Astrocyte (in vitro differentiated cells and primary cell): ENCODE data around the gene SPPL3. TPM values are rescaled to one million over a fixed set of nuclear protein-coding genes. Genes with fewer than 3 reads are reported as not detected.

Experiments used
- DNase-seq: peaks from one replicate; pipeline ENCODE4 v3.0.0-alpha.2; 2010; ENCODE audit warnings: low read depth
- FAIRE-seq: peaks from 2 replicates; lab custom pipeline; 2011; peaks lifted over from hg19 to GRCh38; lab: Jason Lieb, UNC
- H2AFZ ChIP-seq: 2 replicates; pipeline ENCODE4 v1.6.0; 2012; ENCODE audit warnings: low read depth, low read length, inconsistent platforms
- H3K27ac ChIP-seq: 2 replicates; pipeline ENCODE4 v1.5.1; 2011; ENCODE audit warnings: low read depth, low read length, inconsistent platforms
- H3K27me3 ChIP-seq: 2 replicates; pipeline ENCODE4 v1.6.0; 2011; ENCODE audit warnings: low read length, inconsistent platforms; ENCODE audit not compliant: insufficient read depth
- H3K36me3 ChIP-seq: 2 replicates; pipeline ENCODE4 v1.5.1; 2011; ENCODE audit warnings: low read length, inconsistent platforms; ENCODE audit not compliant: insufficient read depth
- H3K4me1 ChIP-seq: 2 replicates; pipeline ENCODE4 v1.5.1; 2011; ENCODE audit warnings: low read length, inconsistent platforms; ENCODE audit not compliant: insufficient read depth
- H3K4me2 ChIP-seq: 2 replicates; pipeline ENCODE4 v1.6.0; 2012; ENCODE audit warnings: low read length, inconsistent platforms
- H3K4me3 ChIP-seq: 2 replicates; pipeline ENCODE4 v1.5.1; 2011; ENCODE audit warnings: low read depth, mild to moderate bottlenecking, low read length, inconsistent platforms; ENCODE audit not compliant: insufficient read depth
- H3K79me2 ChIP-seq: 2 replicates; pipeline ENCODE4 v1.6.0; 2012; ENCODE audit warnings: mild to moderate bottlenecking, low read length, inconsistent platforms; ENCODE audit not compliant: insufficient read depth
- H3K9ac ChIP-seq: 2 replicates; pipeline ENCODE4 v1.6.0; 2012; ENCODE audit warnings: mild to moderate bottlenecking, low read length, inconsistent platforms
- H3K9me3 ChIP-seq: 2 replicates; pipeline ENCODE4 v1.5.1; 2012; ENCODE audit warnings: low read depth, mild to moderate bottlenecking, low read length, inconsistent platforms; ENCODE audit not compliant: insufficient read depth
- H4K20me1 ChIP-seq: 2 replicates; pipeline ENCODE4 v1.6.0; 2012; ENCODE audit warnings: low read length, inconsistent platforms; ENCODE audit not compliant: insufficient read depth
- H3K27ac Mint-ChIP-seq: one replicate; pipeline ENCODE4 v1.8.0; 2021; ENCODE audit warnings: mild to moderate bottlenecking, mixed read lengths; ENCODE audit not compliant: unreplicated experiment
- H3K27me3 Mint-ChIP-seq: one replicate; pipeline ENCODE4 v1.8.0; 2021; ENCODE audit warnings: low read depth, mixed read lengths; ENCODE audit not compliant: unreplicated experiment
- H3K36me3 Mint-ChIP-seq: one replicate; pipeline ENCODE4 v1.8.0; 2021; ENCODE audit warnings: low read depth, mixed read lengths; ENCODE audit not compliant: unreplicated experiment
- H3K4me1 Mint-ChIP-seq: one replicate; pipeline ENCODE4 v1.8.0; 2021; ENCODE audit warnings: low read depth, mixed read lengths; ENCODE audit not compliant: unreplicated experiment
- H3K4me3 Mint-ChIP-seq: one replicate; pipeline ENCODE4 v1.8.0; 2021; ENCODE audit warnings: mild to moderate bottlenecking, moderate library complexity, mixed read lengths; ENCODE audit not compliant: unreplicated experiment
- H3K9me3 Mint-ChIP-seq: one replicate; pipeline ENCODE4 v1.8.0; 2021; ENCODE audit warnings: mild to moderate bottlenecking, mixed read lengths; ENCODE audit not compliant: unreplicated experiment
- CTCF ChIP-seq: IDR thresholded peaks from 2 replicates; pipeline ENCODE4 v1.5.1; 2011; ENCODE audit warnings: low read depth, mild to moderate bottlenecking, inconsistent platforms, low read length, moderate library complexity; ENCODE audit not compliant: insufficient read depth
- EZH2 ChIP-seq: IDR thresholded peaks from 2 replicates; pipeline ENCODE4 v1.6.1; 2012; ENCODE audit warnings: mild to moderate bottlenecking, low read length, inconsistent platforms; ENCODE audit not compliant: insufficient read depth
- total RNA-seq: library from RNA; stranded (reverse); gene quantifications from 2 replicates; pipeline ENCODE4 v1.2.1, GENCODE V29; 2021

Gene SPPL3
- total RNA-seq, 1 donor from 2014 or later: 48.3 TPM

- no peaks in the 10 kb centered on the region for H3K36me3 ChIP-seq
- H3K9ac ChIP-seq: no peak overlapping the region
- Mint-ChIP-seq H3K27me3 (no peaks in the 10 kb centered on the region), H3K4me3 (no peak overlapping the region), H3K27ac (no peak overlapping the region), H3K9me3 (no peaks in the 10 kb centered on the region), H3K36me3 (no peaks in the 10 kb centered on the region), H3K4me1 (peaks cover 7% of the 10 kb centered on the region)
- no peak for TF ChIP-seq CTCF
- TF ChIP-seq EZH2: no peak
- no peak overlapping the region for H2AFZ ChIP-seq
- no peaks in the 10 kb centered on the region for H3K27me3 ChIP-seq
- DNase-seq (no peak), FAIRE-seq (no peak)
- H4K20me1 ChIP-seq: peaks cover 45% of the 10 kb centered on the region
- H3K4me2 ChIP-seq: no peak overlapping the region
- no peak overlapping the region for H3K27ac ChIP-seq
- H3K4me1 ChIP-seq: no peaks in the 10 kb centered on the region
- peaks cover 30% of the 10 kb centered on the region for H3K79me2 ChIP-seq
- no peaks in the 10 kb centered on the region for H3K9me3 ChIP-seq
- H3K4me3 ChIP-seq: no peak overlapping the region
Observed at GRCh38 chr12:120843472-120843871, 60.7 kb downstream of the SPPL3 start.

- Mint-ChIP-seq H3K27ac (no peak overlapping the region), H3K9me3 (no peaks in the 10 kb centered on the region), H3K36me3 (no peaks in the 10 kb centered on the region), H3K4me1 (peaks cover 7% of the 10 kb centered on the region), H3K27me3 (no peaks in the 10 kb centered on the region), H3K4me3 (no peak overlapping the region)
- H3K36me3 ChIP-seq: no peaks in the 10 kb centered on the region
- no peak overlapping the region for H3K4me3 ChIP-seq
- TF ChIP-seq CTCF (no peak), EZH2 (no peak)
- H3K79me2 ChIP-seq: peaks cover 39% of the 10 kb centered on the region
- no peaks in the 10 kb centered on the region for H3K9me3 ChIP-seq
- H3K27me3 ChIP-seq: no peaks in the 10 kb centered on the region
- H2AFZ ChIP-seq: no peak overlapping the region
- no peak for FAIRE-seq
- H3K4me1 ChIP-seq: no peaks in the 10 kb centered on the region
- no peak overlapping the region for H3K27ac ChIP-seq
- peaks cover 44% of the 10 kb centered on the region for H4K20me1 ChIP-seq
- no peak for DNase-seq
- no peak overlapping the region for H3K4me2 ChIP-seq
- no peak overlapping the region for H3K9ac ChIP-seq
Observed at GRCh38 chr12:120842595-120842994, 61.6 kb downstream of the SPPL3 start.

GRCh38 chr12:120841525-120841924, 62.6 kb downstream of the SPPL3 start:
- Histone ChIP-seq H3K36me3 (no peaks in the 10 kb centered on the region), H4K20me1 (peaks cover 50% of the 10 kb centered on the region), H2AFZ (no peak overlapping the region), H3K9me3 (no peaks in the 10 kb centered on the region), H3K4me3 (no peak overlapping the region), H3K4me1 (no peaks in the 10 kb centered on the region), H3K4me2 (no peak overlapping the region), H3K27me3 (no peaks in the 10 kb centered on the region), H3K27ac (no peak overlapping the region), H3K79me2 (peaks cover 41% of the 10 kb centered on the region), H3K9ac (no peak overlapping the region)
- peaks cover 5% of the 10 kb centered on the region for H3K4me1 Mint-ChIP-seq
- H3K27me3 Mint-ChIP-seq: no peaks in the 10 kb centered on the region
- DNase-seq (no peak), FAIRE-seq (no peak)
- no peak overlapping the region for H3K4me3 Mint-ChIP-seq
- no peak overlapping the region for H3K27ac Mint-ChIP-seq
- H3K36me3 Mint-ChIP-seq: no peaks in the 10 kb centered on the region
- TF ChIP-seq CTCF: no peak
- no peak for TF ChIP-seq EZH2
- H3K9me3 Mint-ChIP-seq: no peaks in the 10 kb centered on the region
